HG03066 (cell line): ENCODE results near the gene FCHO1.
"Not testable (repeated sequence)": the region's sequence is repeated elsewhere in the genome, so short reads cannot be mapped to it uniquely, and the experiment has no call there.

Source experiments
- ATAC-seq: cut with Tn5 transposase; IDR thresholded peaks from one replicate; pipeline ENCODE4 v1.9.1; 2021; ENCODE audit warnings: low read depth; ENCODE audit not compliant: unreplicated experiment

FCHO1 gene

DNA sequence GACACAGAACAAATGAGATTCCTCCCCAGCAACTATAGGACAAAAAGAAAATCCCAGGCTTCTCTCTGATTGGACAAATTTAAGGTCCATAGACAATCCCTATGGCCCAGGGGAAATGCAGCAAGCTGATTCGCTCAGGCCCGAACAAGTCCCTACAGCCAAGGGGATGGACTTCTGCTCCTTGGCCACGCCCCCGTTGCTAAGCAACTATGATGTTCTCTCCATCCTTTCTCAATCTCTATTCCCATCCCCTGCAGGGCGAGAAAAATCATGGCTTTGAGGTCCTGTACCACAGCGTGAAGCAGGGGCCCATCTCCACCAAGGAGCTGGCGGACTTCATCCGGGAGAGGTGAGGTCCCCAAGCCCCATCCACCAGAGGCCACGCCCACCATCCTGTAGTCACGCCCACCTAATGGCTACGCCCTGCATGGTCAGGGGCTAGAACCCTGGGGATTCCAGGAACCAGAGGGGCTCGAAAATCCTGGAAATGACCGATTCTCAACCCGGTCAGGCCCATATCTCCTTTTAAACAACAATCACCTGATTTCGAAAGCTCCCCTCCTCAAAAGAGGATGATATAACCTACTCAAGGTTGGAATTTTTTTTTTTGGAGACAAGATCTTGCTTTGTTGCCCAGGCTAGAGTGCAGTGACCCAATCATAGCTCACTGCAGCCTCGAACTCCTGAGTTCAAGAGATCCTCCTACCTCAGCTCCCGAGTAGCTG, 11.4 kb downstream of the FCHO1 start:
- ATAC-seq, result no peak

GRCh38 chr19:17764348-17764747, 13.1 kb downstream of the FCHO1 start:
- no peak for ATAC-seq

- no peak for ATAC-seq
Measured at GRCh38 chr19:17765069-17765618, 13.9 kb downstream of the FCHO1 start.

- no peak for ATAC-seq
Measured at GRCh38 chr19:17766543-17767131, 15.4 kb downstream of the FCHO1 start.

DNA sequence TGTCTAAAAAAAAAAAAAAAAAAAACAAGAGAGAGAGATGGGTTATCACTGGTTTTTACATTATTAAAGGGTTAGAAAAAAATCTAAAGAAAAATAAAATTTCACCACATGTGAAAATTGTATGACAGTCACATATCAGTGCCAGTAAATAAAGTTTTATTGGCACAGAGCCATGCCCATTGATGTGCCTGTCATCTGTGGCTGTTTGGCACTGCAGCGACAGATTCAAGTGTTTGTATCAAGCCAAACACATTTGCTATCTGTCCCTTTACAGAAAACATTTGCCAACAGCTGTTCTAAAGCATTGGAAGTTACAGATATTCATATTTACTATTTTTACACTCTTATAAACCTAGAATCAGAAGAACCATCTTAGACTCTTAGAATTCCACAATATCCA, 16.3 kb downstream of the FCHO1 start:
- no peak for ATAC-seq

- ATAC-seq, result no peak
Measured at GRCh38 chr19:17770613-17771012, 19.3 kb downstream of the FCHO1 start.

DNA sequence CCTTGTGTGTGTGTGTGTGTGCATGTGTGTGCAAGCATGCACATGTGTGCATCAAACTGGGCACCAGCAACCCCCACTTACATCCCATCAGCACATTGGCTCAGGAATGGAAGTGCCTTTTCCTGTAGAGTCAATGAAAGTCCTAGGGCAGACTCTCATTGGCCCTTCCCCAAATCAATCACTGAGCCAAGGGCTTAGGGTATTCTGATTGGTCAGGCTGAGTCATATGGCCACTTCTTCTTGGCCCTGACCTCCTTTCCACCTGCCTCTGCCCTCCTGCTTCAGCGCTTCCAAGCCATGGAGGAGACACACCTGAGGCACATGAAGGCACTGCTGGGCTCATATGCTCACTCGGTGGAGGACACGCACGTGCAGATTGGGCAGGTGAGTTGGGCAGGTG, 20.9 kb downstream of the FCHO1 start:
- ATAC-seq, result no peak

DNA sequence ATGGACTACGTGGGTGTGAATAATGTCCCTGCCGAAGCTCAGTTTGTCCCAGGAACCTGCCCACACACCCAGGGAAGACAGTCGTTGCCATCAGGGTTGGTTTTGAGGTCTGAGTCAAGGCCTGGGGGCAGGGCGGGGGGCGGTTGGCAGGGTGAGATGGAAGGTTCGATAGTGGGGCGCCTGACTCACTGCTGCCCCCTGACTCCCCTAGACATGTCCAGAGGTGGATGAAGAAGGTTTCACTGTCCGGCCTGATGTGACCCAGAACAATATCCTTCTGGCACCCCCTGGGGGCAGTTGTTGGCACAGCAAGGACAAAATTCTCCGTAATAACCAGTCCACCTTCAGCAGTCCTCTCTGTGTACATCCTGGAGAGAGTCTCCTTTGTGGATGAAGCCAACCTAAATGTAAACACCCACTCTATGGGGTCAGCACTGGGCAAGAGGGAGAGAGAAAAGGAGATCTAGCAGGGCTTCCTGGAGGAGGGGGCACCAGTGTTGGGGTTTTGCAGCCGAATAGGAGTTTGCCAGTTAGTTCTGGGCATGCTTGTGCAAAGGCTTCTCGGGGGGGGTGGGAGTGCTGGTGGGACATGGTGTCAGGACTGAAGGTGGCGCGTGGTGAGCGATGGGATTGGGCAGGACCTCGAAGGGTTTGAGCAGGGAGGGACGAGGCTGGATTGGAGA, 24.1 kb downstream of the FCHO1 start:
- no peak for ATAC-seq

GRCh38 chr19:17775991-17776803, 24.9 kb downstream of the FCHO1 start:
- ATAC-seq, result peak; percentile 59

- ATAC-seq, result not testable (repeated sequence)
Measured at GRCh38 chr19:17777840-17778239, 26.6 kb downstream of the FCHO1 start.

DNA sequence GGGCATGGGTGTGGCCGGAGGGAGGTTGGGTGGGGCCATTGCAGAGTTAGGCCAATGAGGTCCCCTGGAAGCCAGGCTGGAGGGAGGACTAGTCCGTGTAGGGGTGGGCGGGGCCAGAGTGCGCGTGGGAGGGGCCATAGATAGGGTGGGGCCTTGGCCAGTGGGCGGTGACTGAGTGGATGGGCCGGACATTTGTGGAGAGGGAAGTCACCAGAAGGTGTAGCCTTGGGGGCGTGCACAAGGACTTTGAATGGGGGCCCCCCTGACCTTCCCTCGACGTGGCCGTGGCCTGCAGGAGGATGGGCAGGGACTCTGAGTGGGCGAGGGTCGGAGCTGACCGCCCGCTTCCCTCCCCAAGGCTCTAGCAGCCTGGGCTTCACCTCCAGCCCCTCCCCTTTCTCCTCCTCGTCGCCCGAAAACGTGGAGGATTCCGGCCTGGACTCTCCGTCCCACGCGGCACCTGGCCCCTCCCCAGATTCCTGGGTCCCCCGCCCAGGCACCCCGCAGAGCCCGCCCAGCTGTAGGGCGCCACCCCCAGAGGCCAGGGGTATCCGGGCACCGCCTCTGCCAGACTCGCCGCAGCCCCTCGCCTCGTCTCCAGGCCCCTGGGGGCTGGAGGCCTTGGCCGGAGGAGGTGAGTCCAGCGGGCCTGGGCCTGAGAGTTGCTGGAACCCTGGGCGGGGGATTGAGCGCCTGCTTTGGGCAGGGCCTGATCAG, 27.1 kb downstream of the FCHO1 start:
- no peak for ATAC-seq

DNA sequence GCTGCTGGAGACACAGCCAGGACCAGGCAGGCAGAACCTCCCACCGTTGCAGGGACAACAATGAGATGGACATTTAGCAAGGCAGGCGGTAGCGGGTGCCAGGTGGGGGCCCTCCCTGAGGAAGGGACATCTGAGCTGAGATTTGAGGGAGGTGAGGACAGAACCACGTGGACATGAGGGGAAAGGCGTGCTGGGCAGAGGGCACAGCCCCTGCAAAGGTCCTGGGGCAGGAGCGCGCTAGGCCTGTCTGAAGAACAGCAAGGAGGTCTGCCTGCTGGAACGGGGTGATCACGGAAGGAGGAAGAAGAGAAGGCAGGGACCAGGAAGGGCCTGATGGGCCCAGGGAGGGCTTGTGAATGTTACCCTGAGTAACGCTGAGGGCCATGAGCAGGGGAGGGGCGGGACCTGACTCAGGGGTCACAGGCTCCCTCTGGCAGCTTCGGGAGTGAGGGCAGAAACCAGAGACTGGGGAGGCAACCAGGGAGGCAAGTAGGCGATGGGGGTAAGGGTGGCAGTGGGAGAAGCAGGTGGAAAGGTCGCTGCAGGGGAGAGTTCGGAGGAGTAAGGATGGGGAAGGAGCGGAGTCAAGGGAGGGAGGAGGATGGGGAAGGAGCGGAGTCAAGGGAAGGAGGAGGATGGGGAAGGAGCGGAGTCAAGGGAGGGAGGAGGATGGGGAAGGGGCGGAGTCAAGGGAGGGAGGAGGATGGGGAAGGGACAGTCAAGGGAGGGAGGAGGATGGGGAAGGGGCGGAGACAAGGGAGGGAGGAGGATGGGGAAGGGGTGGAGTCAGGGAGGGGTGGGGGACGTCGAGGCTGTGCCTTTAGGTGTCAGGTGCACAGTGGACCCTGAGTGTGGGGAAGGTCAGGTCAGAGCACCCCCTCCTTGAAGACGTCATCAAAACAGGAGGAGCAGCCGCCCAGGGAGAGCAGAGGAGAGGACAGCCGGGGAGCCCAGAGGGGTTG, 28.0 kb downstream of the FCHO1 start:
- no peak for ATAC-seq

GRCh38 chr19:17780781-17781180, 29.5 kb downstream of the FCHO1 start:
- no peak for ATAC-seq

DNA sequence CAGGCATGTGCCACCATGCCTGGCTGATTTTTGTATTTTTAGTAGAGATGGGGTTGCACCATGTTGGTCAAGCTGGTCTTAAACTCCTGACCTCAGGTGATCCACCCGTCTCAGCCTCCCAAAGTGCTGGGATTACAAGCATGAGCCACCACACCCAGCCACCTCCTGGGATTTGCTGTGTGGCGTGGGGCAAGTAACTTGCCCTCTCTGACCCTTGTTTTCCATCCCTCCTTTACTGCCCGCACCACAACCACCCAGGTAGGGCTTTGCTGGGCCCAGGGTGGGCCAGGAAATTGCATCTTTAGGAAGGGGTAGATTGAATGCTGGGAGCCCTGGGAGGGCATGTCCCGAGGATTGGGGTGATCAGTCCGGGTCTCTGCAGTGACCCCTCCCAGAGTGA, 32.4 kb downstream of the FCHO1 start:
- ATAC-seq, result not testable (repeated sequence)

DNA sequence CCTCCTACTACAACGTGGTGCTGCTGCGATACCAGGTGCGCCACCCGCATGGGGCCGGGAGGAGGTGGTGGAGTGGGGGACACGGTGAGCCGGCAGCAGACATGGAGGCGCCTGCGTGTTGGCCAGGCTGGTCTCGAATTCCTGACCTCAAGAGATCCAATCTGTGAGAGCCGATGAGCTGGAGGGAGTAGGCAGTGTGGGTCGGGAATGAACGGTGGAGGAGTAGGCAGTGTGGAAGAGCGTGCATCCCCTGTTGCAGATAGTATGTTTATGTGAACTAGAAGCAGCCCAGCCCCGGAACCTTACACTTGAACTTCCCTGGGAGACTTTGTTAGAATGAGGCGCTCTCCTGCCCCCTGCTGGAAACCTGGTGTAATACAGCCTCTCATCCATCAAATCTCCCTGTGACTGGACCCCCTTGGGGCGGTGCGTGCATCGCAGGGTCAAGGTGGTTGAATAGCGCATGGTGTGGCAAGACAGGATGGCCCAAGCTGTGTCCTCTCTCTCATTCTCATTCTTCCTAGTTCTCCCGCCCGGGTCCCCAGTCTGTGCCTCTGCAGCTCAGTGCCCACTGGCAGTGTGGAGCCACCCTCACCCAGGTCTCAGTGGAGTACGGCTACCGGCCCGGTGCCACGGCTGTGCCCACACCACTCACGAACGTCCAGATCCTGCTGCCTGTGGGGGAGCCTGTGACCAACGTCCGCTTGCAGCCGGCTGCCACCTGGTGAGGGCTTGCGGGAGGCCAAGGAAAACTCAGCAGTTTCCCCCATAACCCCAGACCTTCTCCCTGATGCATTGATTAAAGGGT, 33.1 kb downstream of the FCHO1 start:
- no peak for ATAC-seq

DNA sequence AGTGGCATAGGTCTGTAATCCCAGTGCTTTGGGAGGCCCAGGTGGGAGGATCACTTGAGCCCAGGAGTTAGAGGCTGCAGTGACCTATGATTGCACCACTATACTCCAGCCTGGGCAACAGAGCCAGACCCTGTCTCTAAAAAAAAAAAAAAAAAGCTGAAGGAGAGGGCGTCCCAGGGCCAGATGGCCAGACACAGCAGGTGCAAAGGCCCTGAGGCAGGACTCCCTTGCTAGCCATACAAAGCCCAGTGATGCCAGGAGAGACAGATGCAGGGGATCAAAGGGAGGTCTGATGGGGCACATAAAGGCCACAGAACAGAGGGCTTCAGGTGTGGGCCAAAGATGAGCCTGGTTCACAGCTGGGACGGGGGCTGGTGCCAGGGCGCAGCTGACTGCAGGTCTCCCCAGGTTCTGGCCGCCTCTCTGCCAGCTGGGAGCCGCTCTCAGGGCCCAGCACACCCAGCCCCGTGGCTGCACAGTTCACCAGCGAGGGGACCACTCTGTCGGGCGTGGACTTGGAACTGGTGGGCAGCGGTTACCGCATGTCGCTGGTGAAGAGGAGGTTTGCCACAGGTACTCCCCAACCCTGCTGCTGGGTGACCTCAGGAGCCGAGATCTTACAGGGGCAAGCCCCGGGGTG, 36.1 kb downstream of the FCHO1 start:
- ATAC-seq, result no peak

- ATAC-seq, result no peak
Measured at GRCh38 chr19:17788632-17789031, 37.4 kb downstream of the FCHO1 start.
